Astrocyte (in vitro differentiated cells and primary cell): ENCODE data around the gene PCED1A. TPM values are rescaled to one million over a fixed set of nuclear protein-coding genes. Genes with fewer than 3 reads are reported as not detected.

Experiments used
- DNase-seq: peaks from one replicate; pipeline ENCODE4 v3.0.0-alpha.2; 2010; ENCODE audit warnings: low read depth
- FAIRE-seq: peaks from 2 replicates; lab custom pipeline; 2011; peaks lifted over from hg19 to GRCh38; lab: Jason Lieb, UNC
- H2AFZ ChIP-seq: 2 replicates; pipeline ENCODE4 v1.6.0; 2012; ENCODE audit warnings: low read depth, low read length, inconsistent platforms
- H3K27ac ChIP-seq: 2 replicates; pipeline ENCODE4 v1.5.1; 2011; ENCODE audit warnings: low read depth, low read length, inconsistent platforms
- H3K27me3 ChIP-seq: 2 replicates; pipeline ENCODE4 v1.6.0; 2011; ENCODE audit warnings: low read length, inconsistent platforms; ENCODE audit not compliant: insufficient read depth
- H3K36me3 ChIP-seq: 2 replicates; pipeline ENCODE4 v1.5.1; 2011; ENCODE audit warnings: low read length, inconsistent platforms; ENCODE audit not compliant: insufficient read depth
- H3K4me1 ChIP-seq: 2 replicates; pipeline ENCODE4 v1.5.1; 2011; ENCODE audit warnings: low read length, inconsistent platforms; ENCODE audit not compliant: insufficient read depth
- H3K4me2 ChIP-seq: 2 replicates; pipeline ENCODE4 v1.6.0; 2012; ENCODE audit warnings: low read length, inconsistent platforms
- H3K4me3 ChIP-seq: 2 replicates; pipeline ENCODE4 v1.5.1; 2011; ENCODE audit warnings: low read depth, mild to moderate bottlenecking, low read length, inconsistent platforms; ENCODE audit not compliant: insufficient read depth
- H3K79me2 ChIP-seq: 2 replicates; pipeline ENCODE4 v1.6.0; 2012; ENCODE audit warnings: mild to moderate bottlenecking, low read length, inconsistent platforms; ENCODE audit not compliant: insufficient read depth
- H3K9ac ChIP-seq: 2 replicates; pipeline ENCODE4 v1.6.0; 2012; ENCODE audit warnings: mild to moderate bottlenecking, low read length, inconsistent platforms
- H3K9me3 ChIP-seq: 2 replicates; pipeline ENCODE4 v1.5.1; 2012; ENCODE audit warnings: low read depth, mild to moderate bottlenecking, low read length, inconsistent platforms; ENCODE audit not compliant: insufficient read depth
- H4K20me1 ChIP-seq: 2 replicates; pipeline ENCODE4 v1.6.0; 2012; ENCODE audit warnings: low read length, inconsistent platforms; ENCODE audit not compliant: insufficient read depth
- H3K27ac Mint-ChIP-seq: one replicate; pipeline ENCODE4 v1.8.0; 2021; ENCODE audit warnings: mild to moderate bottlenecking, mixed read lengths; ENCODE audit not compliant: unreplicated experiment
- H3K27me3 Mint-ChIP-seq: one replicate; pipeline ENCODE4 v1.8.0; 2021; ENCODE audit warnings: low read depth, mixed read lengths; ENCODE audit not compliant: unreplicated experiment
- H3K36me3 Mint-ChIP-seq: one replicate; pipeline ENCODE4 v1.8.0; 2021; ENCODE audit warnings: low read depth, mixed read lengths; ENCODE audit not compliant: unreplicated experiment
- H3K4me1 Mint-ChIP-seq: one replicate; pipeline ENCODE4 v1.8.0; 2021; ENCODE audit warnings: low read depth, mixed read lengths; ENCODE audit not compliant: unreplicated experiment
- H3K4me3 Mint-ChIP-seq: one replicate; pipeline ENCODE4 v1.8.0; 2021; ENCODE audit warnings: mild to moderate bottlenecking, moderate library complexity, mixed read lengths; ENCODE audit not compliant: unreplicated experiment
- H3K9me3 Mint-ChIP-seq: one replicate; pipeline ENCODE4 v1.8.0; 2021; ENCODE audit warnings: mild to moderate bottlenecking, mixed read lengths; ENCODE audit not compliant: unreplicated experiment
- CTCF ChIP-seq: IDR thresholded peaks from 2 replicates; pipeline ENCODE4 v1.5.1; 2011; ENCODE audit warnings: low read depth, mild to moderate bottlenecking, inconsistent platforms, low read length, moderate library complexity; ENCODE audit not compliant: insufficient read depth
- EZH2 ChIP-seq: IDR thresholded peaks from 2 replicates; pipeline ENCODE4 v1.6.1; 2012; ENCODE audit warnings: mild to moderate bottlenecking, low read length, inconsistent platforms; ENCODE audit not compliant: insufficient read depth
- total RNA-seq: library from RNA; stranded (reverse); gene quantifications from 2 replicates; pipeline ENCODE4 v1.2.1, GENCODE V29; 2021

The PCED1A gene
- total RNA-seq, 1 donor from 2014 or later, result 17.2 TPM

- peaks cover 7% of the 10 kb centered on the region for H3K4me1 Mint-ChIP-seq
- TF ChIP-seq EZH2 (no peak), CTCF (no peak)
- H3K4me1 ChIP-seq, result peaks cover 10% of the 10 kb centered on the region
- H3K9me3 ChIP-seq, result peaks cover 5% of the 10 kb centered on the region
- FAIRE-seq (no peak), DNase-seq (no peak)
- H2AFZ ChIP-seq, result no peak overlapping the region
- peaks cover 20% of the 10 kb centered on the region for H3K9me3 Mint-ChIP-seq
- H3K4me2 ChIP-seq, result peak overlapping the region; percentile 60
- no peak overlapping the region for H3K4me3 ChIP-seq
- no peaks in the 10 kb centered on the region for H3K36me3 ChIP-seq
- H3K9ac ChIP-seq, result no peak overlapping the region
- no peaks in the 10 kb centered on the region for H3K36me3 Mint-ChIP-seq
- no peak overlapping the region for H3K27ac ChIP-seq
- peaks cover 63% of the 10 kb centered on the region for H3K27me3 Mint-ChIP-seq
- H3K27ac Mint-ChIP-seq, result no peak overlapping the region
- H3K79me2 ChIP-seq, result no peaks in the 10 kb centered on the region
- H3K27me3 ChIP-seq, result peaks cover 54% of the 10 kb centered on the region
- H4K20me1 ChIP-seq, result no peaks in the 10 kb centered on the region
- H3K4me3 Mint-ChIP-seq, result no peak overlapping the region
Measured at GRCh38 chr20:2806351-2806701, 34.1 kb downstream of the PCED1A start.

- TF ChIP-seq EZH2 (peak; percentile 48), CTCF (no peak)
- peak overlapping the region; percentile 60 for H3K4me2 ChIP-seq
- H3K79me2 ChIP-seq, result no peaks in the 10 kb centered on the region
- no peak overlapping the region for H2AFZ ChIP-seq
- H3K27me3 Mint-ChIP-seq, result peaks cover 64% of the 10 kb centered on the region
- H3K27me3 ChIP-seq, result peaks cover 59% of the 10 kb centered on the region
- peaks cover 10% of the 10 kb centered on the region for H3K9me3 ChIP-seq
- H3K36me3 Mint-ChIP-seq, result no peaks in the 10 kb centered on the region
- H3K9me3 Mint-ChIP-seq, result peaks cover 25% of the 10 kb centered on the region
- H3K4me1 Mint-ChIP-seq, result peaks cover 7% of the 10 kb centered on the region
- H3K9ac ChIP-seq, result no peak overlapping the region
- H3K27ac ChIP-seq, result no peak overlapping the region
- H3K27ac Mint-ChIP-seq, result no peak overlapping the region
- no peaks in the 10 kb centered on the region for H3K36me3 ChIP-seq
- no peak for FAIRE-seq
- no peak overlapping the region for H3K4me3 Mint-ChIP-seq
- H3K4me3 ChIP-seq, result no peak overlapping the region
- DNase-seq, result peak; percentile 14
- H4K20me1 ChIP-seq, result no peaks in the 10 kb centered on the region
- H3K4me1 ChIP-seq, result peaks cover 10% of the 10 kb centered on the region
Measured at GRCh38 chr20:2805689-2806350, 34.6 kb downstream of the PCED1A start.
